Left forelimb (tissue), 1 donor: ENCODE data around the gene SUPT20HL1.
"Not testable (repeated sequence)": the region's sequence is repeated elsewhere in the genome, so short reads cannot be mapped to it uniquely, and the experiment has no call there.

Source experiments
- DNase-seq: peaks from one replicate; pipeline ENCODE4 v3.0.0-alpha.2; 2018; ENCODE audit warnings: low spot score

SUPT20HL1 gene

DNA sequence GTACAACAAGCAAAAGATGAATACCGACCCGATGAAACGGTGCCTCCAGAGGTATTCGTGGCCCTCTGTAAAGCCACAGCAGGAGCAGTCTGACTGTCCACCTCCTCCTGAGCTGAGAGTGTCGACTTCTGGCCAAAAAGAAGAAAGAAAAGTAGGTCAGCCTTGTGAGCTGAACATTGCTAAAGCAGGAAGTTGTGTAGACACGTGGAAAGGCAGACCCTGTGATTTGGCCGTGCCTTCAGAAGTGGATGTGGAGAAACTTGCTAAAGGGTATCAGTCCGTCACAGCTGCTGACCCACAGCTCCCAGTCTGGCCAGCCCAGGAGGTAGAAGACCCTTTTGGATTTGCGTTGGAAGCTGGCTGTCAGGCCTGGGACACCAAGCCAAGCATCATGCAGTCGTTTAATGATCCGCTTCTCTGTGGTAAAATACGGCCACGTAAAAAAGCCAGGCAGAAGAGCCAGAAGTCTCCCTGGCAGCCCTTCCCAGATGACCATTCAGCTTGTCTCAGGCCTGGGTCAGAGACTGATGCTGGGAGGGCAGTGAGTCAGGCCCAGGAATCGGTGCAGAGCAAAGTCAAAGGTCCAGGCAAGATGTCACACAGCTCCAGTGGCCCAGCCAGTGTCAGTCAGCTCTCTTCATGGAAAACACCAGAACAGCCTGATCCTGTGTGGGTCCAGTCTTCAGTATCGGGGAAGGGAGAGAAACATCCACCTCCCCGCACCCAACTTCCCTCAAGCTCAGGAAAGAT lies 3.2 kb downstream of the SUPT20HL1 start:
- not testable (repeated sequence) for DNase-seq

DNA sequence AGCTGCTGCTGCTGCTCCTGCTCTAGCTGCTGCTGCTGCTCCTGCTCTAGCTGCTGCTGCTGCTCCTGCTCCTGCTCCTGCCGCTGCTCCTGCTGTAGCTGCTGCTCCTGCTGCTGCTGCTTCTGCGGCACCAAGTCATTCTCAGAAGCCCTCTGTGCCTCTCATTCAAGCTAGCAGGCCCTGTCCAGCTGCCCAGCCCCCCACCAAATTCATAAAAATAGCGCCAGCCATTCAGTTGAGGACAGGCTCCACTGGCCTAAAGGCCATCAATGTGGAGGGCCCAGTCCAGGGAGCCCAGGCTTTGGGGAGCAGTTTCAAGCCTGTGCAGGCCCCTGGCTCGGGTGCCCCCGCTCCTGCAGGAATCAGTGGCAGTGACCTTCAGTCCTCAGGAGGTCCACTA lies 3.9 kb downstream of the SUPT20HL1 start:
- DNase-seq = no peak

DNA sequence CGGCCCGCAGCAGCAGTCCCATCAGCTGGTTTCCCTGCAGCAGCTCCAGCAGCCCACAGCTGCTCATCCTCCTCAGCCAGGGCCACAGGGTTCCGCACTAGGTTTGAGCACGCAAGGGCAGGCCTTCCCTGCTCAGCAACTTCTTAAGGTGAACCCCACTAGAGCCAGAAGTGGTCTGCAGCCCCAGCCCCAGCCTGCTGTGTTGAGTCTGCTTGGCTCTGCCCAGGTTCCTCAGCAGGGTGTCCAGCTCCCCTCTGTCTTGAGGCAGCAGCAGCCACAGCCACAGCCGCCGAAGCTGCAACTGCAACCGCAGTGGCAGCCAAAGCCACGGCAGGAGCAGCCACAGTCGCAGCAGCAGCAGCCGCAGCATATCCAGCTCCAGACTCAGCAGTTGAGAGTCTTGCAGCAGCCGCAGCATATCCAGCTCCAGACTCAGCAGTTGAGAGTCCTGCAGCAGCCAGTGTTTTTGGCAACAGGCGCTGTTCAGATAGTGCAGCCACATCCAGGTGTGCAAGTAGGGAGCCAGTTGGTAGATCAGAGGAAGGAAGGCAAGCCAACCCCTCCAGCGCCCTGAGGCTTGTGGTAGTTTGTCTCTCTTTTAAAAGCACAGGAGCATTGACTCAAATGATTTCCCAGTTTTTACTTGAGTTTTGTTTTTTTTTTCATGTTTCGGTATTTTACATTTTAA lies 4.6 kb downstream of the SUPT20HL1 start:
- no peak for DNase-seq

DNA sequence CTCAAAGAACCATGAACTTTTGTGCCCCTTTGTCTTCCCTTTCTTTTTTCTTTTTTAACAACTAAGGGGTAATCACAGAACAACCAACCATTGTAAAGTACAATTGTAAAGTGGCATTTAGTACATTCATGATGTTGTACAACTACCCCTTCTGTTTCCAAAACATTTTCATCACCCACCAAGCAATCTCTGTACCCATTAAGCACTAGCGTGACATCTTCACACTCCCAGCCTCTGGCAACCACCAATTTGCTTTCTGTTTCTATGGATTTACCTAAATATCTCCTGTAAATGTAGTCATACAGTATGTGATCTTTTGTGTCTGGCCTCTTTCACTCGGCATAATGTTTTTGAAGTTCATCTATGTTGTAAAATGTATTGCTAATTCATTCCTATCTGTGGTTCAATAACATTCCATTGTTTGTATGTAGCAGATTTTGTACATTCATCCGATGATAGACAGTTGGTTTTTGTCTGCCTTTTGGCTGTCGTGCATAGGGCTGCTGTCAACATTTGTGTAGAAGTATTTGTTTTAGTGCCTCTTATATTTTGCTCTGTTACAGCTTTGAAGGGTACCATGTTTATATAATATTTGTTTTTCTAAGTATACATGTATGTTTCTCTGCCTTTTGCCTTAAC lies 6.4 kb downstream of the SUPT20HL1 start:
- not testable (repeated sequence) for DNase-seq

DNA sequence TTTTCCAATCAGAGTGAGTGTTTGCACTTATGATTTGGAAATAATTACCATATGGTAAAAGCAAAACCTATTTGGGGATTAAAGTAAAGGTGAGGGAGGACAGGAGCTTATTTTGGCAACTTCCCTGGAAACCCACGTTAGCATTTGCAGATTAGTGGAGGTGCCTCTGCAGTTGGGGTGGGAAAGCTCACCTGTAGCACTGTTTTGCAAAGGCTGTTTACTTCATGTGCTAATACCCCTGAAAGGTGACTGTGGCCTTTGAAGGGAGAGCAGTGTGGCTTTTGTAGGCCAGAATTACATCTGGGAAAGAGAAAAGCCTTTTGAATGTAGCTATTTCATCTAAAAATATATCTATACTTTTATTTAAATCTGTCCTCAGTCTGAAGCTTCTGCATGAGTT lies 9.4 kb downstream of the SUPT20HL1 start:
- no peak for DNase-seq

DNA sequence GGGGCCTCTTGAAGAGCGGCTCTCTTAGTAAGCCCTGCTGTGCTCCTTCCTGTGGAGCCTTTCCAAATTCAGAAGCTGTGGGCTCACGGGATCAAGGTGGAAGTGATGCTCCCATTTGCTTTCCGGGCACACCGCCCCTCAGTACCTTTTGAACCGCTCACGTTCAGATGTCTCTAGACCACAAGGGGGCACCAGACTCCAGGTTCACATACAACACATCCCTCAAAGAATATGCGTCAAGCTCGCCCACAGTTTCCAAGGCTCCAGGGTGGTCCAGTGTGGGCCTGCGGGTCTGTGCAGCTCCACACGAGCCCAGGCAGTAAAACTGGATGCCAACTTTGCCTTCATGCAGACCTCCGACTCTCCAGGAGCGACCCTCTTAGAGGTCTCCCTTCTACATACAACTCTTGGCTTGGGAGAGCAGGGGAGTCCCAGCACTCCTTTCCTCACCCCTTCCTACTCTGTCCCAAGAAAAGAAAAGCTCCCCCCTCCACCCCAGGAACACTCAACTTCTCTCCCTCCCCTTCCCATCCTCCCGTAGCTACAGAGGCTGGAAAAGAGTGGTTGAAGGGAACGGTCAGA lies 11.0 kb downstream of the SUPT20HL1 start:
- DNase-seq = no peak

DNA sequence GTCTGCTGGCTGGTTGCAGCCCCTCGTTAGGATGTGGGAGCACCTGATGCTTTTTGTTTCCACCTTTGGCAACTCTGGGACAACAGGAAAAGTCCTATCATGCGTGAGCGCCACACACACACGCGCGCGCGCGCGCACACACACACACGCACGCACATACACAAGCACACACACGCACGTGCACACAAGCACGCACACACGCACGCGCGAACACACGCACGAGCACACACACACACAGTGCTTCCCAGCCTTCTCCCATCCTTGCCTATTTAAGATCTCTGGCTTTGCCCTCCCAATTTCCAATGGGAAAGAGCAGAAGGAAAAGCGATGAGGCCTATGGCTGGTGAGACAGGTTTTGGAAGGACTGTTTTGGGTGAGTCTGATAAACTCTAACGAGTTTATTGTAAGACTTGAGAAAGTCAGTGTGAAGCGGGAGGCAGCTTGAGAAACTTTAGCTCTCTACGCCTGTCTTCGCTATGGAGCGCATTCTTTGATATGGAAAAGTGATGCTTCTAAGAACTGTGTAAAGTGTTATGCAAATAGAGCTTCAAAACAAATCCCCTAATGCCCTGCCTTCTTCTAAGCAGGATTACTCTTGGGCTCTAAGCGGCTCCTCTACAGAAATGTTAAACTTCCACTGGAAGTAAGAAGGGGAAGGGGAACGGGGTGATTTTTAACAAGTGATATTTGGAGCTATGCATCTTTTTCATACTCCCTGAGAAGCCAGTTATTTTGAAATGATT lies 11.8 kb downstream of the SUPT20HL1 start:
- DNase-seq = no peak

DNA sequence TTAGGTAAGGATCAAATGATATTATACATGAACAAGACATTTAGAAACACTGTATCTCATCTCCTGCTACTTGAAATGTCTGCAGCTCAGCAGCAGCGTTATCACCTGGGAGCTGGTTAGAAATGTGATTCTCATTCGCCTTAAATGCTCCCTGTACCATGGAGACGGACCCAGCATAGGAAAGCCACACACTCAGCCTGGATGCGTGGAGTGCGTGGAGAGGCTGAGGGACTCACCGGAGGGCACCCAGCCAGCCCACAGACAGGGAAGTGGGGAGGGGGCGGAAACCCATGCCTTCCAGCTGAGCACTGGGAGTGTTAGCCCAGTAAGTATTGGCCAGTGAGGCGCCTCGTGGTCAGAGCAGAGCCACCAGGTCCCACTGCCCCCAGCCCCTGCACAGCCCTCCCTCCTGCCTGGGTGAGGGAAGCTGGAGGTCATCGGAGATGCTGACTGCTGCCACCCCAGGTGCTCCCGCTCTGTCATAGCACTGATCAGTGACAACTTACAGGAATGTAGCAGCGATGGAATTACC lies 15.2 kb downstream of the SUPT20HL1 start:
- no peak for DNase-seq

DNA sequence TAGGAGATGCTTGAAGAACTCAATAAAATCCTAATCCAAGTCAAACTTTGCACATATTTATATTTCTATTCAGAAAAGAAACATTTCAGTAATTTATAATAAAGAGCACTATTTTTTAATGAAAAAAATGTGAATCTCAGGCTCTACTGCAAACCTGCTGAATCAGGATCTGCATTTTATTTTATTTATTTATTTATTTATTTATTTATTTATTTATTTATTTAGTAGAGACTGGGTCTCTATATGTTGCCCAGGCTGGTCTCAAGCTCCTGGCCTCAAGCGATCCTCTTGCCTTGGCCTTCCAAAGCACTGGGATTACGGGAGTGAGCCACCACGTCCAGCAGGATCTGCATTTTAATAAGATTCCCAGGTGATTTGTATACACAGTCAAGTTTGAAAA lies 16.0 kb downstream of the SUPT20HL1 start:
- DNase-seq = no peak

DNA sequence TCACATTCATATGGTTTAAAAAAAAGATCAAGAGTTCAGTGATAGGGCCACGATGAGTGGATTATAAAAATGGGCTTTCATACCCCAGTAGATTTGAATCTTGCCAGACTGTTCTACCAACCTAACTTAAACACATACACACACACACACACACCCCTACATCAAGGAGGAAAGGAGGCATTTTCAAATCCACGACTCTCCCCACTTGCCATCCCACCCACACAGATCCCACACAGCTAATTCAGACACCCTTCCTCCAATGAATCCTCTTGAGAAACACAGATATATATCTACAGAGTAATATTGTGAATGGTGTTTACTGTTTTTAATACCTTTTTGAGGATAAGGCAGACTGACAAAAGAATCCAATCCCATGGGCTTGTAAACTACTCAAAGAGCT lies 16.8 kb downstream of the SUPT20HL1 start:
- no peak for DNase-seq

DNA sequence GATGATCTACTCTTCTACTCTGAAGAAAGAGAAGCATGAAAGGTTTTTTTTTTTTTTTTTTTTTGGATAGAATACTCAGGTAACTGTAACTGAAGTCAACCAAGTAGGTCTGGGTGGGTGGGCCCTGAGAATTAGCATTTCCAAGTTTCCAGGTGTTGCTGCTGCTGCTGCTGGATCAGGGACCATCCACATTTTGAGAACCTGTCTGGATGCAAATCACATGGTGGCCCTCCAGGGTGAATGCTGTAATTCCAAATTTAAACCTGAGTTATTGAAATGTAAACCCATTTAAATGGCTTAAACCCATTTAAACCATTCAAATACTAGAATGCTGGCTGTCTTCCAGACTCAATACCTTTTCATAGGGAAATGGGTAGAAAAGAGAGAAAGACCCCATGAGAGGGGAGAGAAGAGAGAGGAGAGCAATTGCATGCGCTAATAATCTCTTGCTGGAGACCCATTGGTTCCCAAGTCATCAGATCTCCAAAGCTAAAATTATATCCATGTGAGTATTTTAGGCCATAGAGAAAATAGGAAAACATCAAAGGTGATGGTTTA lies 17.6 kb downstream of the SUPT20HL1 start:
- DNase-seq = no peak

DNA sequence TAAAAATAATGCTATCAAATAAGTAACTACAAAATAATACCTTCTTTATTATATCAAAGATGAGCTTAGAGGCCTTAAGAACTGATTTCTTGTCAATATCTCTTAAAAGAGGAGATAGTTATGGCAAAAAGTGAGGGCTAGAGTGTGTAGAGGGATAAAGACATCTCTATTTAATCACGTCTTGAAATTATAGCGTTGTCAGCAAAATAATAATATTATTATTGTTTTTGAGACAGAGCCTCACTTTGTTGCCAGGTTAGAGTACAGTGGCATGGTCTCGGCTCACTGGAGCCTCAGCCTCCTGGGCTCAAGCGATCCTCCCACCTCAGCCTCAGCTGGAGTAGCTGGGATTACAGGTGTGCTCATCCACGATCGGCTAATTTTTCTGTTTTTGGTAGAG lies 18.3 kb downstream of the SUPT20HL1 start:
- DNase-seq = no peak

DNA sequence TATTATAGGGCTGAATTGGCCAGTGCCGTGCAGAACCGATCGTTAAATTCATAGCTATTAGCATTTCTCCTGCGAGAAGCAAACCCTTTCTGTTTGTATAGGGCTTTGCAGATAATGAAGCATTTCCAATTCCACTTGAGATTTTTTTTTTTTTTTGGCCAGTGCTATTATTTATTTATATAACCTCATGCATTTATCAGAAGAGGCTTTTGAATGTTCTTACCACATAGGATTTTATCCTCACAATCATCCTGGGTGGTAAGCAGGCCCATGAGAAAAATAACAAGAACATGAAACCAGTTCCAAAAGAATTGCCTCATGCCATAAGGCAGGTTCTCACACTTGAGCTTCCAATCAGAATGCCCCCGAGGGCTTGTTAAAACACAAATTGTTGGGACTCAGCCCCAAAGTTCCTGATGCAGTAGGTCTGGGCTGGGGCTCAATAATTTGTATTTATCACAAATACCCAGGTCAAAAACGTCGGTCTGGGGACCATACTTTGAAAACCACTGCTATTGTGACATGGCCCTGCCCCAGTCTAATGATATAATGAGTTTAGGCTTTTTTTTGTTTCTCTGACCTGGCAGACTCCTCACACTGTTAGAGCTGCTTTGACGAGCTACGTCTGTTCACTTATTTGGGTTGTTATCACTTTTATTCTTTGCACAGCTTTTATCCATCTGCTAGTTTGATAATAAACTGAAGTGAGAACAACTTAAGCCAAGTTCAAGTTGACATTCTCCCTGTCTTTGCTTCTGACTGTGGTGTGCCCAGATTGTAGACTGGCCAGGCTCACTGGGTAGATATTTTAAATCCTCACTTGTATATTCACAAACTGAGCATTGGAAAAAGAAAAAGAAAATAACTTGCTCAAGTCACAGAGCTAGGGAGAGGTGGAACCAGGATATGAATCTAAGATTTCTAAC lies 20.1 kb downstream of the SUPT20HL1 start:
- no peak for DNase-seq

DNA sequence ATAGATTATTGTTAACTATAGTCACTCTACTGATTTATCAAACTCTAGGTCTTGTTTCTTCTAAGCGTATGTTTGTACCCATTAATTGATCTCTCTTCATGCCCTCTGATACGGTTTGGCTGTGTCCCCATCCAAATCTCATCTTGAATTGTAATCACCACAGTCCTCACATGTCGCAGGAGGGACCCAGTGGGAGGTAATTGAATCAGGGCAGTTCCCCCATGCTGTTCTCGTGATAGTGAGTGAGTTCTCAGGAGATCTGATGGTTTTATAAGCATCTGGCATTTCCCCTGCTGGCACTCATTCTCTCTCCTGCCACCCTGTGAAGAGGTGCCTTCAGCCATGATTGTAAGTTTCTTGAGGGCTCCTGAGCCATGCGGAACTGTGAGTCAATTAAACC lies 21.9 kb downstream of the SUPT20HL1 start:
- DNase-seq = not testable (repeated sequence)

DNA sequence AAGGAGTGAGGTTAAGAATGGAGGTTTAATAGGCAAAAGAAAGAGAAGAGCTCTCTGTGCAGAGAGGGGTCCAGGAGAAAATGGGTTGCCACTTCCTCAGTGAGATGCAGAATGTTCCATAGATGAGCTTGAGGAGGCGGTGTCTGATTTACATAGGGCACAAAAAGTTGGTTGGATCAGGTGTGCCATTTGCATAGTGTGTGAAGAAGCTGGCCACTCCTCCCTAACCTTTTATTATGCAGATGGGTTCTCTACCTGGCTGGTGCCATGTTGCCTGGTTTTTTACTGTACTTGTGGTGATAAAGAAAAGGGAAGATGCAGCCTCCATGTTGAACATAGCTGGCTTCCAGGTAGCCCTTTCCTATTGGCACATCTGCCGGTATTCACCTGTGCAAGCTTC lies 27.3 kb downstream of the SUPT20HL1 start:
- DNase-seq = no peak

DNA sequence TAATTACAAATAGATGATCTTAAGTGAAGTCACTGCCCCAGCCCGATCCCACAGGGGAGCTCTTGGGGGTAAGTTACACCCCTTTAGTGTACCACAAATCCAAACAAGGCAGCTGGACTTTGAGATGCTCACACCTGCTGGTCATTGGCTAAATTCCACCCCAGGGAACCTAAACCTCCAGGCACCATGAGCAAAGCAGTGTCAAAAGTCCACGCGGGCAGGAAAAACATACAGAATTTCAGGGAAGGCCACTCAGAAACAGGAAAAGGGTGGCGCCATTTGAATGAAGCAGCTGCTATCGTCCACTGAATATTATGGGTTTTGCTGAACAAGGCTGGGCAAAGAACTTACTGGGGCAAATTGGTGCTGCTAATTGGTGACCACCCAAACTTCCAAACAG lies 30.9 kb downstream of the SUPT20HL1 start:
- no peak for DNase-seq

DNA sequence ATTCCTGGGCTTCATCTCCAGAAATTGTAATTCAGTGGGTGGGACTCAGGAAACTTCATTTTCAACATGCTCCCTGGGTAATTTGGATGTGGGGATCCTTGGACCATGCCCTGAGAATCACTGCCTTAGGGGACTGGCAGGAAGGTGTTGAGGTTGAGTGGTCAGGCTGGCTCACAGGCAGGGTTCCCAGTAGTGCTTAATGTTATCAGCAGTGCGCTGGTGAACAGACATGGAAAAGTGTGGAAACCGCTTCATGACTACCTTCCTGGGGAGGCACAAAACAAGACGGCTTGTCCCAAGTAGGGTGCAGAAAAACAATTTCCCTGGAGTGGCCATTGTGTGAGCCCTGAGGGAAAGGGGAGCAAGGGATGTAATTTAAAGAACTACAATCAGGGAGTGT lies 31.4 kb downstream of the SUPT20HL1 start:
- no peak for DNase-seq

DNA sequence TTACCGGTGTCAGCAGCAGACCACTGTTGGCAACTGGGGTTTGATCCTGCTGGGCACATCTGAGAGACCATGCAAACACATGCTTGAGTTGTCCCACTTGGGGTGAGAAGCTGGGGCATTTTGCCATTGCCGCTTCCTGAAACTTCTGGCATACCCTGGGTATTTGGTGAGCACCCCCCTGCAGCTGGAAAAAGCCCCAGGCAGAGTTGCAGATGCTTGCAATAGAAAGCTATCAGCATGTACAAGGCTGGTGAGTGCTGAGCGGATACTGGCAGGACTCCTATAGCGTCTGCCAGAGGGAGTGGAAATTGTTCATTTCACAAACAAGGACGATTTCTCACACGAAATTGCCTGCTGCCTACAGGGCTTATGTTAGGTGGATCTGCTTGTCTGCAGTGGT lies 32.3 kb downstream of the SUPT20HL1 start:
- no peak for DNase-seq

DNA sequence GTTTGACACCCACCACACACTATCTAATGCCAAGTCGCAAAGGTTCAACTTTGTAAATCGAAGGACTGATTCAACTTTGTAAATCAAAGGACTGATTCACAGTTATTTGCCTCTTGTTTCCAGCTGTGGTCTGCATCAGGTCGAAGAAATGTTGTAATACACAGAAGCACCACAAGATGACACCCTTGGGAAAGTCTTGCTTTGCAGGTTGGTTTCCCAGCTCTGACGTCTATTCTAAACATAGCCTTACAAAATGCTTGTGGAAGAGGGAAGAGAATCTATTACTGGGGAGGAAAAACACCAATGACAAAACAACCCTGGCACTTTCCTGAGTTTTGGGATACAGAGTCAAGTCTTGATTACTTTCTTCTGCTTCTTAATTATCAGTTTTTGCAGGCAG lies 35.3 kb downstream of the SUPT20HL1 start:
- DNase-seq = no peak

DNA sequence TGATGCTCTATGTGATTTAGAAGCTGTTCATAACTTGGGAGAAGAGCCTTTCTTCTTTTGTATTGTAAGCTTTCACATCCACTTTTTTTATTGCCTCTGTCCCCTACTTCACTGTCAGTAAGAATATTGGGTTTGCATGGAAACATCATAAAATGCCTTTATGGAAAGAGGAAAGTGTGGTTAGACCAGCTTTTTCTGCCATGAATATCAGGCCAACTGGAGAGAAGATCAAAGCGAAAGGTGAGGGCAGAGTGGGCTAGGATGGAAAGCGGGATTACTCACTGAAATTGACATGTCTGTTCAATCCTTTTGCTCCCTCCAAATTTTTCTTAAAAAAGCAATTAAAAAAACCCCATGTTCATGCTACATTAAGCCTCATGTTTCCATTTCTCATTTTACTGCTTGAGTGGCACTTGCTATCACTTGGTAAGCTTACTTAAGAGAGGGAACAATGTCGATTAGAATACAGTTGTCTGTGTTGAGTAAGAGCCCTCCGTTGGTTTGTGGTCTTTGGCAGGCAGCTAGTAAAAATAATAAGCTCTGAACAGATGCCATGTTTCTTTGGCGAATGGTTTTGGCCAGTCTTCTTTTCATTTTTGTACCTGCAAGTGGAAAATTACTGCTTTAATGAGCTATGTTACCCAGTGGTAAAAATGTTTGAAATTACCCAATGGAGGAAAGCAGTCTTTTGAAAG lies 35.9 kb downstream of the SUPT20HL1 start:
- no peak for DNase-seq
